GM12878 (cell line): Measurements from ENCODE around the gene CDC42SE1. TPM values are rescaled to one million over a fixed set of nuclear protein-coding genes. Genes with fewer than 3 reads are reported as not detected.

Source experiments
- CTCF ChIP-seq, 3 experiments: IDR thresholded peaks in 2 of 3; conservative IDR thresholded peaks in 1 of 3; 2 replicates each; pipeline ENCODE4 v1.5.1; 2011; ENCODE audit warnings: low read depth in 3 of 3, low read length in 3 of 3, mild to moderate bottlenecking in 3 of 3, control low read depth in 2 of 3, moderate library complexity in 2 of 3, inconsistent platforms in 1 of 3, mixed read lengths in 1 of 3; ENCODE audit not compliant: control insufficient read depth in 2 of 3, insufficient read depth in 1 of 3; ENCODE audit errors: extremely low read depth in 1 of 3
- DPF2 ChIP-seq: fragments of 450-650 bp; IDR thresholded peaks from 2 replicates; pipeline ENCODE4 v1.6.1; 2017; ENCODE audit warnings: mild to moderate bottlenecking
- EGR1 ChIP-seq, 2 experiments: IDR thresholded peaks; 1 replicate in 1 of 2; 2 replicates in 1 of 2; pipeline ENCODE4 v1.6.1; 2011 to 2012; ENCODE audit warnings: low read depth in 2 of 2, low read length in 2 of 2, borderline replicate concordance in 1 of 2, mild to moderate bottlenecking in 1 of 2, moderate library complexity in 1 of 2
- GATAD2B ChIP-seq: fragments of 450-650 bp; conservative IDR thresholded peaks from 2 replicates; pipeline ENCODE4 v1.6.1; 2017; ENCODE audit warnings: low read depth, mild to moderate bottlenecking, moderate library complexity
- IKZF2 ChIP-seq, 2 experiments: fragments of 450-650 bp; IDR thresholded peaks; 2 replicates each; pipeline ENCODE4 v1.6.1; 2017; ENCODE audit warnings: mild to moderate bottlenecking in 2 of 2, moderate library complexity in 2 of 2
- ZNF687 ChIP-seq: fragments of 450-650 bp; IDR thresholded peaks from 2 replicates; pipeline ENCODE4 v1.6.1; 2017; ENCODE audit warnings: mild to moderate bottlenecking, moderate library complexity
- polyA plus RNA-seq, 11 experiments: library from polyadenylated mRNA; depleted of rRNA in 4 of 11; unstranded in 6 of 11; stranded (reverse) in 5 of 11; fragments of >200 nt; fragmentation: Nextera tagmentation in 4 of 11; fragmentation: Illumina TruSeq in 1 of 11; extraction: Ambion mirVana in 4 of 11; extraction: Trizol in 1 of 11; gene quantifications; 1 replicate in 1 of 11; 2 replicates in 10 of 11; pipeline versions ENCODE4 v1.2.1 to v1.2.3, GENCODE V29; 2011 to 2016; ENCODE audit warnings: inconsistent platforms in 2 of 11, missing spikeins in 2 of 11, low read depth in 1 of 11
- total RNA-seq, 4 experiments: library from RNA; depleted of rRNA in 3 of 4; stranded (reverse); fragments of >200 nt in 3 of 4; fragmentation: Illumina TruSeq in 1 of 4; extraction: Trizol in 1 of 4; gene quantifications; 2 replicates each; pipeline versions ENCODE4 v1.2.1 to v1.2.3, GENCODE V29; 2013 to 2021

CDC42SE1 gene
- total and polyA plus RNA-seq, 10 of the 15 experiments (the other 5 are each of a cell fraction or from before 2014, with no cell fraction given), result 35.7 to 112 (median 74.3) TPM

- peak; percentile 19; the same call in 1 of the 2 replicates for TF ChIP-seq GATAD2B
- peak in 2 of 3 experiments; percentile 47 to 54; a peak in 5 of 6 replicates for TF ChIP-seq CTCF (IDR thresholded peaks at IDR 0.05 in 2 of 3, conservative IDR thresholded peaks at IDR 0.05 in 1 of 3; ENCODE audit: control insufficient read depth in 2 of 3, extremely low read depth in 1 of 3, insufficient read depth in 1 of 3, low read depth in 3 of 3, low read length in 3 of 3)
- TF ChIP-seq EGR1 (IDR thresholded peaks at IDR 0.05; ENCODE audit: borderline replicate concordance in 1 of 2, low read depth in 2 of 2, low read length in 2 of 2), result 0 out of 3 replicates have a peak, but pooled peaks of 1 of the 2 experiments have one; percentile 10
- TF ChIP-seq DPF2, result 0 out of 2 replicates have a peak, but pooled peaks have one; percentile 54
- no peak for TF ChIP-seq IKZF2 (IDR thresholded peaks at IDR 0.05)
- TF ChIP-seq ZNF687, result peak; percentile 40
These were observed 11.3 kb downstream of the CDC42SE1 start (continued) for GRCh38 chr1:151047925-151048644.
